Gastroesophageal sphincter (tissue), 4 donors: ENCODE data around the gene UMAD1. TPM values are rescaled to one million over a fixed set of nuclear protein-coding genes. Genes with fewer than 3 reads are reported as not detected.

Experiments
- ATAC-seq: fragments of 150-250 bp; one replicate; pipeline ENCODE4 v1.9.1; 2016; ENCODE audit warnings: mild to moderate bottlenecking, moderate library complexity
- H3K27ac ChIP-seq, 4 donors: fragments of 200-600 bp; sonication (generic) in 3 of 4; 1 replicate in 3 of 4; 2 replicates in 1 of 4; pipeline ENCODE4 v1.5.1; 2016 to 2019
- H3K27me3 ChIP-seq: fragments of 200-600 bp; sonication (generic); one replicate; pipeline ENCODE4 v1.5.1; 2019
- H3K36me3 ChIP-seq, 2 donors: fragments of 200-600 bp; sonication (generic); one replicate each; pipeline ENCODE4 v1.5.1; 2019; ENCODE audit warnings: control low read depth in 1 of 2
- H3K4me1 ChIP-seq, 3 donors: fragments of 200-600 bp; sonication (generic); 1 replicate in 2 of 3; 2 replicates in 1 of 3; pipeline ENCODE4 v1.5.1; 2016 to 2019; ENCODE audit warnings: control low read depth in 2 of 3
- H3K4me3 ChIP-seq, 2 donors: fragments of 200-600 bp; sonication (generic); one replicate each; pipeline ENCODE4 v1.5.1; 2019; ENCODE audit warnings: mild to moderate bottlenecking in 1 of 2, moderate library complexity in 1 of 2
- H3K9me3 ChIP-seq, 3 donors: fragments of 200-600 bp; sonication (generic); one replicate each; pipeline ENCODE4 v1.5.1; 2017 to 2019; ENCODE audit warnings: control low read depth in 2 of 3
- CTCF ChIP-seq, 4 experiments: fragments of 200-600 bp in 2 of 4; fragments of 450-650 bp in 2 of 4; sonication (generic) in 1 of 4; IDR thresholded peaks; one replicate each; pipeline ENCODE4 v1.5.1; 2017 to 2019; ENCODE audit warnings: antibody characterized with exemption in 4 of 4, mild to moderate bottlenecking in 2 of 4, moderate library complexity in 2 of 4
- EP300 ChIP-seq: sonication (generic); formaldehyde crosslinking; IDR thresholded peaks from one replicate; pipeline ENCODE4 v1.6.1; 2017; ENCODE audit warnings: antibody characterized with exemption, mild to moderate bottlenecking
- POLR2A ChIP-seq, 2 donors: fragments of 450-650 bp; IDR thresholded peaks; one replicate each; pipeline ENCODE4 v1.6.1; 2017; ENCODE audit warnings: antibody characterized with exemption in 2 of 2, mild to moderate bottlenecking in 2 of 2, moderate library complexity in 1 of 2
- POLR2AphosphoS5 ChIP-seq: sonication (generic); formaldehyde crosslinking; IDR thresholded peaks from one replicate; pipeline ENCODE4 v1.6.1; 2017; ENCODE audit warnings: antibody characterized with exemption
- WGBS, 2 donors: methylation state at CpG; one replicate each; pipeline ENCODE4 v1.1.5; 2018; ENCODE audit warnings: low coverage in 1 of 2; 5-methylcytosine and 5-hydroxymethylcytosine counted together
- total RNA-seq, 4 donors: library from RNA; depleted of rRNA; stranded (reverse); fragments of >200 nt; gene quantifications; one replicate each; pipeline ENCODE4 v1.1.0, GENCODE V29; 2016

Gene UMAD1
- total RNA-seq, 4 donors from 2014 or later = 7.4 to 24.4 (median 15.9) TPM

- TF ChIP-seq CTCF (IDR thresholded peaks at IDR 0.05) (peak in 1 of 4 experiments; percentile 17), POLR2AphosphoS5 (no peak)
- no peak overlapping the region for H3K27ac ChIP-seq
- no peaks in the 10 kb centered on the region for H3K9me3 ChIP-seq
- no peak overlapping the region for H3K4me3 ChIP-seq
- ATAC-seq = no peak
- no peaks in the 10 kb centered on the region for H3K36me3 ChIP-seq
- H3K4me1 ChIP-seq = peaks cover 0 to 12% (median 0%) of the 10 kb centered on the region in 3 donors
- 82 to 100% methylated on average over 1 to 6 of the region's 6 CpGs for WGBS, 2 donors
- H3K27me3 ChIP-seq = no peaks in the 10 kb centered on the region
These were observed 22.0 kb downstream of the UMAD1 start for GRCh38 chr7:7662527-7662926.

GRCh38 chr7:7664291-7664690, 23.7 kb downstream of the UMAD1 start:
- 67 to 69% methylated on average over 2 to 3 of the region's 3 CpGs for WGBS, 2 donors
- Histone ChIP-seq H3K27me3 (no peaks in the 10 kb centered on the region), H3K9me3 (no peaks in the 10 kb centered on the region)

GRCh38 chr7:7665031-7665430, 24.5 kb downstream of the UMAD1 start:
- Histone ChIP-seq H3K36me3 (no peaks in the 10 kb centered on the region), H3K27me3 (no peaks in the 10 kb centered on the region), H3K4me3 (no peak overlapping the region), H3K9me3 (no peaks in the 10 kb centered on the region), H3K4me1 (peaks cover 0 to 12% (median 0%) of the 10 kb centered on the region in 3 donors), H3K27ac (no peak overlapping the region)
- 86 to 100% methylated on average over 1 of the region's 1 CpG for WGBS, 2 donors
- ATAC-seq = no peak
- TF ChIP-seq POLR2AphosphoS5 = no peak
- no peak for TF ChIP-seq EP300
- TF ChIP-seq POLR2A (IDR thresholded peaks at IDR 0.05) = no peak
- TF ChIP-seq CTCF (IDR thresholded peaks at IDR 0.05) = no peak

More at GRCh38 chr7:7664291-7664690, 23.7 kb downstream of the UMAD1 start:
- TF ChIP-seq EP300 (no peak), CTCF (IDR thresholded peaks at IDR 0.05) (no peak), POLR2AphosphoS5 (no peak), POLR2A (IDR thresholded peaks at IDR 0.05) (no peak)
- H3K36me3 ChIP-seq = no peaks in the 10 kb centered on the region
- H3K4me3 ChIP-seq = no peak overlapping the region
- ATAC-seq = no peak
- no peak overlapping the region for H3K27ac ChIP-seq
- H3K4me1 ChIP-seq = peaks cover 0 to 12% (median 0%) of the 10 kb centered on the region in 3 donors

- Histone ChIP-seq H3K4me3 (no peak overlapping the region), H3K27ac (no peak overlapping the region), H3K27me3 (no peaks in the 10 kb centered on the region), H3K9me3 (no peaks in the 10 kb centered on the region), H3K4me1 (peaks cover 0 to 12% (median 0%) of the 10 kb centered on the region in 3 donors), H3K36me3 (no peaks in the 10 kb centered on the region)
- WGBS, 2 donors = 82 to 100% methylated on average over 2 of the region's 2 CpGs
- TF ChIP-seq POLR2AphosphoS5 (no peak), CTCF (IDR thresholded peaks at IDR 0.05) (no peak), POLR2A (IDR thresholded peaks at IDR 0.05) (no peak), EP300 (no peak)
- no peak for ATAC-seq
These were observed 26.6 kb downstream of the UMAD1 start for GRCh38 chr7:7667187-7667586.

- ATAC-seq = no peak
- WGBS, 2 donors = 89 to 100% methylated on average over 1 of the region's 1 CpG
- Histone ChIP-seq H3K4me1 (no peaks in the 10 kb centered on the region), H3K4me3 (no peak overlapping the region), H3K36me3 (no peaks in the 10 kb centered on the region), H3K9me3 (no peaks in the 10 kb centered on the region), H3K27me3 (no peaks in the 10 kb centered on the region), H3K27ac (no peak overlapping the region)
- no peak for TF ChIP-seq POLR2A (IDR thresholded peaks at IDR 0.05)
These were observed 28.2 kb downstream of the UMAD1 start for GRCh38 chr7:7668706-7669105.
